Keratinocyte (primary cell): Measurements from ENCODE around the gene KCNC2. TPM values are rescaled to one million over a fixed set of nuclear protein-coding genes. Genes with fewer than 3 reads are reported as not detected.

ENCODE experiments used
- DNase-seq: peaks from one replicate; pipeline ENCODE4 v3.0.0-alpha.2; 2011; ENCODE audit warnings: low read depth, missing footprints, low spot score
- FAIRE-seq: peaks from 2 replicates; lab custom pipeline; 2011; peaks lifted over from hg19 to GRCh38; lab: Jason Lieb, UNC
- H2AFZ ChIP-seq: 2 replicates; pipeline ENCODE4 v1.6.0; 2012; ENCODE audit warnings: low read length, control low read depth, inconsistent platforms; ENCODE audit not compliant: control insufficient read depth
- H3K27ac ChIP-seq: 2 replicates; pipeline ENCODE4 v1.5.1; 2011; ENCODE audit warnings: low read length; ENCODE audit not compliant: control insufficient read depth, insufficient read depth
- H3K27me3 ChIP-seq: 3 replicates; pipeline ENCODE4 v1.6.0; 2011; ENCODE audit warnings: low read length; ENCODE audit not compliant: control insufficient read depth, insufficient read depth; ENCODE audit errors: extremely low read depth
- H3K36me3 ChIP-seq, 2 experiments: 2 replicates in 1 of 2; 3 replicates in 1 of 2; pipeline ENCODE4 v1.5.1; 2011; ENCODE audit warnings: low read length in 2 of 2, mild to moderate bottlenecking in 1 of 2; ENCODE audit not compliant: control insufficient read depth in 2 of 2, insufficient read depth in 2 of 2; ENCODE audit errors: extremely low read depth in 1 of 2
- H3K4me1 ChIP-seq: 3 replicates; pipeline ENCODE4 v1.5.1; 2011; ENCODE audit warnings: low read length; ENCODE audit not compliant: control insufficient read depth, insufficient read depth; ENCODE audit errors: extremely low read depth
- H3K4me2 ChIP-seq: 3 replicates; pipeline ENCODE4 v1.6.0; 2011; ENCODE audit warnings: low read depth, low read length; ENCODE audit not compliant: control insufficient read depth, insufficient read depth; ENCODE audit errors: extremely low read depth
- H3K4me3 ChIP-seq, 3 experiments: fragments of 200-600 bp in 1 of 3; sonication (generic) in 1 of 3; 2 replicates in 2 of 3; 3 replicates in 1 of 3; pipeline ENCODE4 v1.5.1; 2011 to 2016; ENCODE audit warnings: low read length in 3 of 3, mild to moderate bottlenecking in 3 of 3, control low read depth in 2 of 3, inconsistent platforms in 1 of 3, low read depth in 1 of 3, mixed read lengths in 1 of 3, mixed run types in 1 of 3, moderate library complexity in 1 of 3; ENCODE audit not compliant: control insufficient read depth in 2 of 3, insufficient read depth in 2 of 3; ENCODE audit errors: extremely low read depth in 1 of 3
- H3K79me2 ChIP-seq: 2 replicates; pipeline ENCODE4 v1.6.0; 2012; ENCODE audit warnings: low read length; ENCODE audit not compliant: control insufficient read depth, insufficient read depth
- H3K9ac ChIP-seq: 3 replicates; pipeline ENCODE4 v1.6.0; 2011; ENCODE audit warnings: low read length; ENCODE audit not compliant: control insufficient read depth, insufficient read depth; ENCODE audit errors: extremely low read depth
- H3K9me1 ChIP-seq: 3 replicates; pipeline ENCODE4 v1.6.0; 2011; ENCODE audit warnings: low read length; ENCODE audit not compliant: control insufficient read depth, insufficient read depth; ENCODE audit errors: extremely low read depth
- H3K9me3 ChIP-seq: 2 replicates; pipeline ENCODE4 v1.5.1; 2012; ENCODE audit warnings: low read depth, low read length; ENCODE audit not compliant: control insufficient read depth
- H4K20me1 ChIP-seq: 3 replicates; pipeline ENCODE4 v1.6.0; 2011; ENCODE audit warnings: low read length; ENCODE audit not compliant: control insufficient read depth, insufficient read depth; ENCODE audit errors: extremely low read depth
- CTCF ChIP-seq, 3 experiments: IDR thresholded peaks in 1 of 3; conservative IDR thresholded peaks in 1 of 3; optimal IDR thresholded peaks in 1 of 3; 2 replicates in 2 of 3; 3 replicates in 1 of 3; pipeline versions ENCODE3 to v1.5.1; 2011; ENCODE audit warnings: low read length in 3 of 3, mild to moderate bottlenecking in 3 of 3, moderate library complexity in 2 of 3, control low read depth in 1 of 3, inconsistent platforms in 1 of 3; ENCODE audit not compliant: insufficient read depth in 2 of 3; ENCODE audit errors: extremely low read depth in 1 of 3
- EZH2 ChIP-seq: IDR thresholded peaks from one replicate; pipeline ENCODE4 v1.6.1; 2012; ENCODE audit warnings: inconsistent platforms, mild to moderate bottlenecking, low read length, moderate library complexity
- dilution Hi-C: fragments of 300-500 bp; cut with MboI; formaldehyde crosslinking; loops from one replicate; pipeline ENCODE4 v1.7.0; 2020; ENCODE audit warnings: low sequenced_read_pairs; ENCODE audit not compliant: extremely low pct_ligation_motif_present
- polyA plus RNA-seq, 5 experiments: library from polyadenylated mRNA; depleted of rRNA in 3 of 5; stranded (reverse) in 3 of 5; stranded (forward) in 1 of 5; unstranded in 1 of 5; fragments of >200 nt; gene quantifications; 1 replicate in 1 of 5; 2 replicates in 3 of 5; 3 replicates in 1 of 5; pipeline versions ENCODE4 v1.2.1 to v1.2.3, GENCODE V29; 2011 to 2012; ENCODE audit warnings: missing spikeins in 2 of 5, low read depth in 1 of 5, low replicate concordance in 1 of 5

The KCNC2 gene
- polyA plus RNA-seq, 1 donor (not counting 4 experiments of a cell fraction or from before 2014, with no cell fraction given): not detected

- Histone ChIP-seq H3K4me3 (no peak overlapping the region), H3K27ac (no peak overlapping the region), H3K4me2 (no peak overlapping the region), H3K79me2 (no peaks in the 10 kb centered on the region), H3K9ac (no peak overlapping the region), H3K9me1 (no peaks in the 10 kb centered on the region), H3K9me3 (no peaks in the 10 kb centered on the region), H3K36me3 (no peaks in the 10 kb centered on the region), H4K20me1 (no peaks in the 10 kb centered on the region), H3K27me3 (no peaks in the 10 kb centered on the region), H2AFZ (no peak overlapping the region), H3K4me1 (no peaks in the 10 kb centered on the region)
- dilution Hi-C loops: no loop called here
- DNase-seq: no peak
- FAIRE-seq: no peak
- TF ChIP-seq EZH2 (no peak), CTCF (optimal IDR thresholded peaks at IDR 0.05 in 1 of 3, IDR thresholded peaks at IDR 0.05 in 1 of 3, conservative IDR thresholded peaks at IDR 0.05 in 1 of 3; ENCODE audit: extremely low read depth in 1 of 3, insufficient read depth in 2 of 3, low read length in 3 of 3) (no peak)
Measured at GRCh38 chr12:75000120-75000519, 209.5 kb downstream of the KCNC2 start.

- Histone ChIP-seq H3K4me1 (no peaks in the 10 kb centered on the region), H2AFZ (no peak overlapping the region), H3K36me3 (no peaks in the 10 kb centered on the region), H3K9ac (no peak overlapping the region), H3K4me2 (no peak overlapping the region), H3K9me3 (no peaks in the 10 kb centered on the region), H3K27me3 (no peaks in the 10 kb centered on the region), H3K27ac (no peak overlapping the region), H4K20me1 (no peaks in the 10 kb centered on the region), H3K4me3 (no peak overlapping the region), H3K79me2 (no peaks in the 10 kb centered on the region), H3K9me1 (no peaks in the 10 kb centered on the region)
- DNase-seq (no peak), FAIRE-seq (no peak)
- dilution Hi-C loops: no loop called here
- TF ChIP-seq EZH2 (no peak), CTCF (optimal IDR thresholded peaks at IDR 0.05 in 1 of 3, IDR thresholded peaks at IDR 0.05 in 1 of 3, conservative IDR thresholded peaks at IDR 0.05 in 1 of 3; ENCODE audit: extremely low read depth in 1 of 3, insufficient read depth in 2 of 3, low read length in 3 of 3) (no peak)
Measured at GRCh38 chr12:74999474-74999873, 210.2 kb downstream of the KCNC2 start.

Other genes starting within 250 kb of the KCNC2 start
- gene CAPS2, start 120.5 kb upstream of the KCNC2 start, polyA plus RNA-seq: 1.5 to 2.2 TPM (median 2.0 TPM) in 3 replicates
- gene GLIPR1L1, start 124.8 kb upstream of the KCNC2 start, polyA plus RNA-seq: not detected in 3 replicates
- 0.29 to 0.66 TPM (median 0.41 TPM) in 3 replicates for gene GLIPR1L2, start 181.2 kb upstream of the KCNC2 start, polyA plus RNA-seq